ENCODE data around the gene SCN7A. TPM values are rescaled to one million over a fixed set of nuclear protein-coding genes. Genes with fewer than 3 reads are reported as not detected.

Gene SCN7A
- total RNA-seq, 4 donors from 2014 or later: 66.9 to 129 (median 90.1) TPM

DNA sequence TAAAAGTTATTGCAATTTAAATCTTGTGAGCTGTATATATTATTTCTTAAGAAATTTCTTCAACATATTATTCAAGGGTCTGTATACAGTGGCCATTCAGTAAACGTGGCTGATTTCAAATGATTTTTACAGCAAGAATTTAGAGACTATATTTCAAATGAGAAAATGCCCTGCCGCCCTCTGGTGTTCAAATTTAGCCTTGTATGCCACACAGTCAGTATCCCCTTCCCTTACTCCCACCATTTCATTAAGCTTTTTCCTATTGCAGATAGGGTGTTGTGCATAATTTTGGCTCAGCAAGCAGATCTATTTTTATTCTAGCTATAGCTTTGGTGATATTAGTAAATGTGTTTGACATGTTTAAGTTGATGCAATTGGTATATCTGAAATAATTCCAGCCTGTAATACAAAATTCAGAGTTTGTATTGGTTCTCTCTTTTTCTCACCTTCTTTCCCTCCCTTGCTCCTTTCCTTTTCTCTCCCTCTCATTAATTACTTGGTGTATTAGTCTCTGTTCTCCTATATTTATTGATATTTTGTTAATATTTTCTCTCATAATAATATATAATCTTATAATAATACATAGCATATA lies 22.8 kb upstream of the SCN7A start:
- H3K4me1 ChIP-seq: peaks cover 0 to 12% (median 4%) of the 10 kb centered on the region in 4 donors

DNA sequence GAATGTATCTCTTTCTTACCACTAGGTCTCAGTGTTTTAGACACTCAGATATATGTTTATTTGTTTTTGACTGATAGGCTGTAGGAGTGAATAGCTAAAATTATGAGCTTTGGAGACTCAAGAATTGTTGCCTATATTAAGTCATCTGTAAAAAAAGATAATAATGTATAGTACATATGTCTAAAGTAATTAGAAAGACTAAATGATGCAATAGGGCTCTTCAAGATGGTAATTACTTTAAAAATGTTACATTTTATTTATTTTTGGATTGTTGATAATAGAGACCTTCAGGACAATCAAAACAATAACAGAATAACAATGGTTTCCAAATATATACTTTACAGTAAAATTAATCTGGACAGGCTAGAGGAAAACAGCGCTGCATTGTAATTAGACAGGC lies 19.9 kb upstream of the SCN7A start:
- 94% methylated on average over 1 of the region's 1 CpG for WGBS
- Histone ChIP-seq H3K9me3 (no peaks in the 10 kb centered on the region), H3K27me3 (peaks cover 0 to 6% (median 0%) of the 10 kb centered on the region in 4 donors), H3K27ac (replicated peaks in 1 of 4) (no peak overlapping the region), H3K4me3 (no peak overlapping the region), H3K36me3 (no peaks in the 10 kb centered on the region), H3K4me1 (no peaks in the 10 kb centered on the region)
- DNase-seq (ENCODE audit: extremely low spot score): no peak
- intact Hi-C loops (cut with DNase I): no loop called here
- TF ChIP-seq EP300 (IDR thresholded peaks at IDR 0.05) (no peak), POLR2AphosphoS5 (IDR thresholded peaks at IDR 0.05) (no peak), POLR2A (IDR thresholded peaks at IDR 0.05; ENCODE audit: low read depth) (no peak)
- TF ChIP-seq, protein P1, sequence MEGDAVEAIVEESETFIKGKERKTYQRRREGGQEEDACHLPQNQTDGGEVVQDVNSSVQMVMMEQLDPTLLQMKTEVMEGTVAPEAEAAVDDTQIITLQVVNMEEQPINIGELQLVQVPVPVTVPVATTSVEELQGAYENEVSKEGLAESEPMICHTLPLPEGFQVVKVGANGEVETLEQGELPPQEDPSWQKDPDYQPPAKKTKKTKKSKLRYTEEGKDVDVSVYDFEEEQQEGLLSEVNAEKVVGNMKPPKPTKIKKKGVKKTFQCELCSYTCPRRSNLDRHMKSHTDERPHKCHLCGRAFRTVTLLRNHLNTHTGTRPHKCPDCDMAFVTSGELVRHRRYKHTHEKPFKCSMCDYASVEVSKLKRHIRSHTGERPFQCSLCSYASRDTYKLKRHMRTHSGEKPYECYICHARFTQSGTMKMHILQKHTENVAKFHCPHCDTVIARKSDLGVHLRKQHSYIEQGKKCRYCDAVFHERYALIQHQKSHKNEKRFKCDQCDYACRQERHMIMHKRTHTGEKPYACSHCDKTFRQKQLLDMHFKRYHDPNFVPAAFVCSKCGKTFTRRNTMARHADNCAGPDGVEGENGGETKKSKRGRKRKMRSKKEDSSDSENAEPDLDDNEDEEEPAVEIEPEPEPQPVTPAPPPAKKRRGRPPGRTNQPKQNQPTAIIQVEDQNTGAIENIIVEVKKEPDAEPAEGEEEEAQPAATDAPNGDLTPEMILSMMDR (IDR thresholded peaks at IDR 0.05): no peak

More for the DNA sequence above, 22.8 kb upstream of the SCN7A start:
- Histone ChIP-seq H3K9me3 (no peaks in the 10 kb centered on the region), H3K27me3 (no peaks in the 10 kb centered on the region), H3K4me3 (no peak overlapping the region), H3K36me3 (no peaks in the 10 kb centered on the region), H3K27ac (replicated peaks in 1 of 4) (no peak overlapping the region)
- intact Hi-C loops (cut with DNase I): no loop called here
- DNase-seq (ENCODE audit: extremely low spot score): no peak
- 2% methylated on average over 2 of the region's 2 CpGs for WGBS
- TF ChIP-seq POLR2A (IDR thresholded peaks at IDR 0.05; ENCODE audit: low read depth) (no peak), EP300 (IDR thresholded peaks at IDR 0.05) (no peak)
- TF ChIP-seq, protein P1 (IDR thresholded peaks at IDR 0.05): peak; percentile 22 to 57 (median 46)

DNA sequence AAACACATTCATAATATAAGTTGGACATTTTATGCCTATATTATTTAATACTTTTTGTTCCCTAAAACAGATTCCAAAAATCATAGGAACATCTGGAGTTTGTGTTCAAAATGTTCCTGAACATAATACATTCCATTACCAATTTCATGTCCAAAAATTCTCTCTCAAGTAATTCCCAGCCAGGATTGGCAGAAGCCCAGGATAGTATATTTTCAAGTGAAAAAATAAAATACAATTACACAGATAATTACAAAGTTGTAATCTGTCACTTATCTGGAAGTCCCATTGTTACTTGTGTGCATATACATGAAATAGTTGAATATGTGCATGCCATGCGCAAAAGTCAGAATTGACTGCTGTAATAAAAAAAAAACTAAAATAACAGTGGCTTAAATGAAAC lies 5.2 kb upstream of the SCN7A start:
- peaks cover 0 to 3% (median under 1%) of the 10 kb centered on the region in 4 donors for H3K27me3 ChIP-seq
- no peak overlapping the region for H3K4me3 ChIP-seq
- H3K9me3 ChIP-seq: no peaks in the 10 kb centered on the region
- intact Hi-C loops (cut with DNase I): no loop called here
- WGBS: 94% methylated on average over 1 of the region's 1 CpG
- TF ChIP-seq POLR2AphosphoS5 (IDR thresholded peaks at IDR 0.05): no peak
- TF ChIP-seq, protein P1 (IDR thresholded peaks at IDR 0.05): no peak
- TF ChIP-seq EP300 (IDR thresholded peaks at IDR 0.05): no peak
- no peak for TF ChIP-seq POLR2A (IDR thresholded peaks at IDR 0.05; ENCODE audit: low read depth)
- H3K4me1 ChIP-seq: peaks cover 0 to 11% (median 1%) of the 10 kb centered on the region in 4 donors
- H3K36me3 ChIP-seq: no peaks in the 10 kb centered on the region
- no peak for DNase-seq (ENCODE audit: extremely low spot score)
- H3K27ac ChIP-seq (replicated peaks in 1 of 4): no peak overlapping the region

DNA sequence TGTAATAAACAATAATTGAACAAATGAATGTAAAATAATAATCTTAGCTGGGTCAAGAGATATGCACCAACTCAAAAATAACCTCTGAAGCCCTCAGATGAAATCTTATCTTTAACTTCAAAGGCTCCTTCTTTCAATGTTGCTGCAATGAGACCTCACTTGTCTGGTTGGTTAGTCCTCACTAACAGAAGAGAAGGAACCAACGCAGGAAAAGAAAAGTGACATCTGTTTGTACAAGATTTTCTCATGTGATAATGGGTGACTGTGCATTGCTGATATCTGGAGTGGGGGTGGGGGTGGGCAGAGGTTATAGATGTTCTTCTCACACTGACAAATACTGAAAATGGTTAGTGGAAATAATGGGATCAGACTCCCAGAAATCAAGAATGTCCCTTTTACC lies 2.6 kb downstream of the SCN7A start:
- TF ChIP-seq EP300 (IDR thresholded peaks at IDR 0.05) (no peak), POLR2AphosphoS5 (IDR thresholded peaks at IDR 0.05) (no peak), POLR2A (IDR thresholded peaks at IDR 0.05; ENCODE audit: low read depth) (no peak)
- TF ChIP-seq, protein P1 (IDR thresholded peaks at IDR 0.05): no peak

More for the DNA sequence above, 2.6 kb downstream of the SCN7A start:
- Histone ChIP-seq H3K4me3 (peak overlapping the region; percentile 53 to 55 (median 53)), H3K4me1 (peaks cover 0 to 11% (median 7%) of the 10 kb centered on the region in 4 donors), H3K27ac (replicated peaks in 1 of 4) (peak overlapping the region in 3 of 4 donors; percentile 47 to 74 (median 65)), H3K27me3 (peaks cover 0 to 12% (median 3%) of the 10 kb centered on the region in 4 donors), H3K36me3 (no peaks in the 10 kb centered on the region), H3K9me3 (no peaks in the 10 kb centered on the region)
- intact Hi-C loops (cut with DNase I): no loop called here
- 53% methylated on average over 1 of the region's 1 CpG for WGBS
- DNase-seq (ENCODE audit: extremely low spot score): no peak
